Measurements from ENCODE around the gene DDX51.

DNA sequence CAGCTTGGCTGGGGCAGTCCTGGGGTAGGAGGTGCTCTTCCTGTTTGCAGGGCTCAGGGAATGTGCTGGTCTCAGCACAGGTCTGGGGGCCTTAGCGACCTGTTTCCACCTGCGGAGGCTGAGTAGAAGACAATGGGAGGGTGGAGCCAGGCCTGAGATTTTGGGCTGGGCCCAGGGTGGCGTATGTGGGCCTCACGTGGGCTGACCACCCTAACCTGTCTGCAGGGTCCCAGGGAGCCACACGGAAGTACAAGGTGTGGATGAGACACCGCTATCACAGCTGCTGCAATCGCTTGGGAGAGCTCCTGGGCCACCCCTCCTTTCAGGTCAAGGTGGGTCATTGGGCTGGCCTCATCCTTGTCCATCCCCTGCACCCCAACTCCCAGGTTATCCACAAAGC lies 1.2 kb upstream of the DDX51 start:
- TF ChIP-seq, protein P1, sequence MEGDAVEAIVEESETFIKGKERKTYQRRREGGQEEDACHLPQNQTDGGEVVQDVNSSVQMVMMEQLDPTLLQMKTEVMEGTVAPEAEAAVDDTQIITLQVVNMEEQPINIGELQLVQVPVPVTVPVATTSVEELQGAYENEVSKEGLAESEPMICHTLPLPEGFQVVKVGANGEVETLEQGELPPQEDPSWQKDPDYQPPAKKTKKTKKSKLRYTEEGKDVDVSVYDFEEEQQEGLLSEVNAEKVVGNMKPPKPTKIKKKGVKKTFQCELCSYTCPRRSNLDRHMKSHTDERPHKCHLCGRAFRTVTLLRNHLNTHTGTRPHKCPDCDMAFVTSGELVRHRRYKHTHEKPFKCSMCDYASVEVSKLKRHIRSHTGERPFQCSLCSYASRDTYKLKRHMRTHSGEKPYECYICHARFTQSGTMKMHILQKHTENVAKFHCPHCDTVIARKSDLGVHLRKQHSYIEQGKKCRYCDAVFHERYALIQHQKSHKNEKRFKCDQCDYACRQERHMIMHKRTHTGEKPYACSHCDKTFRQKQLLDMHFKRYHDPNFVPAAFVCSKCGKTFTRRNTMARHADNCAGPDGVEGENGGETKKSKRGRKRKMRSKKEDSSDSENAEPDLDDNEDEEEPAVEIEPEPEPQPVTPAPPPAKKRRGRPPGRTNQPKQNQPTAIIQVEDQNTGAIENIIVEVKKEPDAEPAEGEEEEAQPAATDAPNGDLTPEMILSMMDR (IDR thresholded peaks at IDR 0.05; ENCODE audit: poor library complexity) = no peak
- no peak for TF ChIP-seq EZH2 (IDR thresholded peaks at IDR 0.05; ENCODE audit: borderline replicate concordance)

Data from hepatocyte (in vitro differentiated cells).